GM12874 (cell line): ENCODE data around the gene PKM.

Experiments
- TF ChIP-seq, protein P1 (sequence below): IDR thresholded peaks from 2 replicates; pipeline ENCODE4 v1.5.1; 2011; ENCODE audit warnings: low read depth, mild to moderate bottlenecking, control low read depth, low read length, moderate library complexity; ENCODE audit not compliant: insufficient read depth

PKM gene

DNA sequence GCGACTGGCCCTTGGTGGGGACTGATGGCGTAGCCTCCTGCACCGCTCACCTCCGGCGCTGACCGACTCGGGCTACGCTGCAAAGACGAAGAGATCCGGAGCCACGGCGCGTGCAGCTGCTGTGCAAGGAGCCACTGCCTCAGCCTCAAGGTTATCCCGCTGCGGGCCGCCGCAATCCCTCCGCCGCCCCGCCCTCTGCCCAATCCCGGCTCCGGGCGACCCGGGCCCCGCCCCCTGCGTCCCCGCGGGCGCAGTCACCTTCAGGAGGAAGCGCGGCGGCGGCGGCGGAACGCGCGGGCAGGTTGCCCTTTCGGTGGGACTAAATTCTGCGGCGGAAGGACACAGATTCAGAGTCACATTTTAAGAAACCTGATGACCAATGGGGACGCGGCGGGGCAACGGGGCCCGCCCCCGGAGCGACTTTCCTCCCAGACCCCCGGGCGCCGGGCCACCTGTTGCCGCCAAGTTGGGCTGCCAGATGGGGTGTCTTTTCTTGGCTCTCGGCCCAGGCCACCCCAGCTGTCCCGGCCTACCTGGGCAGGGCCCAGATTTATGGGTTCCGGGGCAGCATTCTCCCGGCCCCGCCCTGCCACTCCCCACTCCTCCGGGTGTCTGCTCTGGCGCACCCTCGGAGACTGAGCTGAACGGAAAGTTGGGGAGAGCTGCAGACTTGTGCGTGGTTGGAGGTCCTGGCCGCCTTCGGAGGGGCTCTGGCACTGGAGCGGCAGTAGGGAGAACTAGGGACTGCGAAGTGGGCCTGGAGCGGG, at the start of gene PKM:
Gene PKM, minus strand, starts transcription at position 125 of the 767 bp plus-strand sequence. CDS start 12,093 bp downstream, outside the sequence.
- TF ChIP-seq, protein P1, sequence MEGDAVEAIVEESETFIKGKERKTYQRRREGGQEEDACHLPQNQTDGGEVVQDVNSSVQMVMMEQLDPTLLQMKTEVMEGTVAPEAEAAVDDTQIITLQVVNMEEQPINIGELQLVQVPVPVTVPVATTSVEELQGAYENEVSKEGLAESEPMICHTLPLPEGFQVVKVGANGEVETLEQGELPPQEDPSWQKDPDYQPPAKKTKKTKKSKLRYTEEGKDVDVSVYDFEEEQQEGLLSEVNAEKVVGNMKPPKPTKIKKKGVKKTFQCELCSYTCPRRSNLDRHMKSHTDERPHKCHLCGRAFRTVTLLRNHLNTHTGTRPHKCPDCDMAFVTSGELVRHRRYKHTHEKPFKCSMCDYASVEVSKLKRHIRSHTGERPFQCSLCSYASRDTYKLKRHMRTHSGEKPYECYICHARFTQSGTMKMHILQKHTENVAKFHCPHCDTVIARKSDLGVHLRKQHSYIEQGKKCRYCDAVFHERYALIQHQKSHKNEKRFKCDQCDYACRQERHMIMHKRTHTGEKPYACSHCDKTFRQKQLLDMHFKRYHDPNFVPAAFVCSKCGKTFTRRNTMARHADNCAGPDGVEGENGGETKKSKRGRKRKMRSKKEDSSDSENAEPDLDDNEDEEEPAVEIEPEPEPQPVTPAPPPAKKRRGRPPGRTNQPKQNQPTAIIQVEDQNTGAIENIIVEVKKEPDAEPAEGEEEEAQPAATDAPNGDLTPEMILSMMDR = no peak

DNA sequence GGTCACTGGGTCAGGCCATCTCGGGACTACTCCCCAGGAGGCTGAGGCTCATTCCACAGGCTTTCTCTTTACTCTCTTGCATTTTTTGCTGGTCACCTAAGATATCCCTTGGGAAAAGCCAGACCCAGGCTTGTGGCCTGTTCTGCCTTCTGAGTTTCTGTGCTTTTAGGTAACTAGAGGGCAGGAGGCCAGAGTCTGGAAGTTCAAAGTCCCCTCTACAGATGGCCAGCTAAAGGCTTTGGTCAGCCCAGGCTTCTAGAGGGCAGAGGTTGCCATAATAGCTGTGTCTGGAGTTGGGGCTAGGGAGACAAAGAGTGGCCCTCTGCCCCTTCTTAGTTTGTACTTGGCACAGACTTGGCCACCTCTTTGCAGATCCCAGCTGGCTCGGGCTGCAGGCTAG, 49.8 kb upstream of the PKM start:
- TF ChIP-seq, protein P1 = no peak

DNA sequence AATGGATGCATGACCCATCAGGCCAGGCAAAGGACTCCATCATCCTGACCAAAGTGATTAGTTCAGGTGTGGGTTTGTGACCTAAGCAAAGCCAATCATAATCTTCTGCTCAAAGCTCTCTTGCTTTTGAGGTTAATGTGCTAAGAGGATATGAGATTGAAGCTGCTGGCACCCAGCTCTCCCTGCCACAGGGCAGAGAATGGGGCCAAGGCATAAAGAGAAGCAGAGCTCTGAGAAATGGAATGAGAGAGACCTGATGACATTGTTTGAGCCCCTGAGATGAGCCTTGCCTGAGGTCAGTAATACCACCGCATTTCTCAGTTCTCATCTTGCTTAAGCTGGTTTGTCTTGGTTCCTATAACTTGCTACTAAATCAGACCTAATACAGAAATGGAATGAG, 47.7 kb upstream of the PKM start:
- TF ChIP-seq, protein P1 = no peak

DNA sequence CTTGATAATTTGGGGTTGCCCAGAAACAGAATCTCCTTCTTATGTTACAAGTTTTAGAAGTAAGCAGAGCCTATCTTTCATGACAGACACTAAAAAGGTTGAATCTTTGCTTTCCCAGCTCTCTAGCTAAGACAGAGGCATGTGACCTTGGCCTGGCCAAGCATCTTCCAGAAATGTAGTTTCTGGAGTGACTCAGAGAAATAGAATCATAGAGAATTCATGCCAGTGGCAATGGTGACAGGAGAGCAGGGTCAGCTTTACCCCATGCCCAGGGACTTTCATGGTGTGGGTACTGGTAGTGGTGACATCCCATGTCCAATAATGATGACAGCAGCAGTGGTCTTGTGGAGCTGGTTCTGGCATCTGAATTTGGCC, 45.3 kb upstream of the PKM start:
- TF ChIP-seq, protein P1 = no peak

DNA sequence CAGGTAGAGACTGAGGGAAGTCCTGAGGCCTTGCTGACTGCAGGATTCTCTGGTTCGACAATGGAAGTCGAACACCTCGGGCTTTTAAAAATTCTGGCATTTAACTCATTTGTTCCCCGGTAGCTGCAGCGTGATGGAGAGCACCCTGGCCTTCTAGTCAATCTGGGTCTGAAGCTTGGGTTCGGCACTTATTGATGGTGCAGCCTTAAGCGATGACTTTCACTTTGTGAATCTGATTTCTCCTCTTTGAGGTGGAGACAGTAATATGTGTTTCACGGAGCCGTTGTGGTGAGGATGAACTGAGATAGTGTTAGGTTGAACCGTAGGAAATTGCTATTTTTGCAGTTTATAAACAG, 42.0 kb upstream of the PKM start:
- TF ChIP-seq, protein P1 = no peak

DNA sequence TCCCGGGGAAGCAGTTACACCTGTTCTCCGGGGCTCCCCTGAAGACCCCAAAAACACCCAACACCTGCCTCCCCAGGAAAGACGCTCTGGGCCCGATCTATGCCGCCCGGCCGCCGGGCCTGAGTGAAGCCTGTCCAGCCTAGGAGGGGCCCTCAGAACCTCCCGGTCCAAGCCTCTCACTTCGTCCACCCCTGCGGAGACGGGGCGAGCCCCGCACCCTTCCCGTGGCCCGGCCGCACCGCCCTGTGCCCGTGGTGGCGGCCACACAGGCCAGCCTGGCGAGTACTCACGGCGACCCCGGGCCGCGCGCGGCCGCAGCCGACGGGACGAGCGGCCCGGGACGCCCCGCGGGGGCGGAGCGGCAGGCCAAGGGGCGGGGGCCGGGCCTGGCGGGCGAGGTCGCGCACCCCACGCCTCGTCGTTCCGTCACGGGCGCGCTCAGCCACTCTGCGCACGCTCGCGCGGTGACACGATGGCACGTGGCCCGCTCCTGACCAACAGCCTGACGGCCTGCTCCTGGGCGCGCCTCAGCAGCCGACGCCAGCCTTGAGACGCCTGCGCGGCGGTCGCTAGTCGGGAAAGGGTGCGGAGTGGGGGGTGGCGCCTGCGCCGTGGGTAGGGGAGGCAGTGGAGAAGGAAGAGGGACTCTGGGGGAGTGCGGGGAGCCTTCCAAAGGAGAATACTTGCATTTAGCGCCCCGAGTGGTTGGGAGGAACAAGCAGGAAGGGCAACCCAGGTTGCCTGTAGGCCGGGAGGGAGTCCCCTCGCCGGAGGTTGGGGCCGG, 41.4 kb upstream of the PKM start, which contains the start of gene PARP6:
Gene PARP6, minus strand, starts transcription at position 342 of the 784 bp plus-strand sequence. CDS start 5,077 bp downstream, outside the sequence.
- TF ChIP-seq, protein P1 = peak; percentile 61

DNA sequence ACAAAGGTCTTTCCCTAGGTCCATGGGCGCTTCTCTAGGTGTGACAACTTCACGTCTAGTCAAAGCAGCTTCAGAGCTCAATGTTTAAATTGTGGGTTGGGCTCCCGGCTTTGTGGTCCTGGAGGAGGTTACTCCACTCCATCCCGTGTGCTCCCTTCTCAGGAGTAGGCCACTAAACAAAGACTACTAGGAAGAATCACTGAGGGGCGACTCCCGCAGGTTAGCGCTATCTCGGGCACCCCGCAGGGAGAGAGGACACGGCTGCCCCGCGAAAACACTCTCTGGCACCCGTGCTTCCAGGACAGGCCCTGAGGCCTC, 40.9 kb upstream of the PKM start:
- TF ChIP-seq, protein P1 = no peak
